Measurements from ENCODE around the gene TM4SF20. TPM values are rescaled to one million over a fixed set of nuclear protein-coding genes. Genes with fewer than 3 reads are reported as not detected.
A peak's percentile ranks its signal among the peaks of the same experiment; 100 is the strongest.

TM4SF20 gene
- total and polyA plus RNA-seq, 10 of the 15 experiments (the other 5 are each of a cell fraction or from before 2014, with no cell fraction given), result 0.04 to 0.07 TPM; not detected in 8

DNA sequence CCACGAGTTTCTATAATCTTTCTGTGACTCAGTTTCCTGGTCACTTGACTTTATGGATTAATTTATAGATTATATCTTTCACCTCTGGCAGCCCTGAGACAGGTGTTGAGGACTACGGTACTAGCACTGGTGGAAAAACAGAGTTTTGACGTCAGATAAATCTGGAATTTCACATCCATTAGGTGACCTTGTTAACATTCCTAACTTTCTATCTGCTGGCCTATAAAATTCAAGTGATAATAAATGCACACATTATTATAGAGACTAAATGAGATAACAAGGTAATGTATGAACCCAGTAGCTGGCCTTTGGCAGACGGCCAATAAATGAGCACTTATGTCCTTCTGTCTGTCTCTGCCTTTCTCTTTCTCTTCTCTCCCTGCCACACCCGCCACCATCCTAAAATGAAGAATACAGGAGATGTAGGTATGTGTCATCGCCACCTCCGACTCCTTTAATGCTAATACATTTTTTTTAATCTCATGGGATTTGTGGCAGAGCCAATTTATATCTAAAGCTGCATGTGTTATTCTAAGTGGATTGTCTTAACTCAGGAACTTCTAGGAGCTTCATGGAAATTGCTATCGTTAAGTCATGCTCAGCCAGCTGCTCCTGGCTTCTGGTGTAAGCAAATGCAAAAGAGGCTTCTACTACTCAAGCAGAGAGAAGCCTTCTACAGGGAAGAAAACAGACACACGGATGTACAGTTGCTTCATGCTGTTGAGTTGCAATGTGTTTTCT is 2.3 kb downstream of the TM4SF20 start:
- DNase-seq (ENCODE audit: low read depth, low spot score) (no peak), ATAC-seq (no peak), FAIRE-seq (no peak)
- no TSS peak for BruUV-seq (replicated peaks)
- Histone ChIP-seq H3K27ac (ENCODE audit: control insufficient read depth, insufficient read depth) (no peak overlapping the region), H4K20me1 (ENCODE audit: control insufficient read depth, insufficient read depth) (no peaks in the 10 kb centered on the region), H3K36me3 (ENCODE audit: control insufficient read depth in 2 of 2, insufficient read depth in 2 of 2, low read length in 1 of 2) (no peaks in the 10 kb centered on the region), H3K4me3 (no peak overlapping the region), H3K79me2 (ENCODE audit: control insufficient read depth, insufficient read depth, low read length) (no peaks in the 10 kb centered on the region), H3K27me3 (replicated peaks in 1 of 2; ENCODE audit: control insufficient read depth in 2 of 2, insufficient read depth in 2 of 2, low read length in 1 of 2) (no peaks in the 10 kb centered on the region), H3K9me3 (replicated peaks; ENCODE audit: control insufficient read depth, insufficient read depth, low read length) (no peaks in the 10 kb centered on the region), H3K4me2 (ENCODE audit: control insufficient read depth, insufficient read depth) (no peak overlapping the region), H3K4me1 (ENCODE audit: control insufficient read depth, insufficient read depth, low read length) (no peaks in the 10 kb centered on the region), H3K9ac (ENCODE audit: control insufficient read depth, insufficient read depth, low read length) (no peak overlapping the region), H2AFZ (ENCODE audit: control insufficient read depth, low read depth, low read length) (no peak overlapping the region)
- SMC1A ChIA-PET (ENCODE audit: uncharacterized antibody, unreplicated experiment), result interaction anchor here (1.1 to 1.9 kb wide), 6 partner anchors 9 to 178 kb away, joined by 3 to 6 read pairs (median 4); no protein-coding TSS in a partner anchor
- TF ChIP-seq NFIC (IDR thresholded peaks at IDR 0.05; ENCODE audit: low read depth, low read length) (no peak), JUND (IDR thresholded peaks at IDR 0.05; ENCODE audit: low read depth, low read length) (no peak), MEF2B (IDR thresholded peaks at IDR 0.05; ENCODE audit: partially characterized antibody, poor library complexity, severe bottlenecking) (peak; percentile 21), MYB (IDR thresholded peaks at IDR 0.05; ENCODE audit: borderline replicate concordance, low read depth, low read length) (no peak), TCF12 (IDR thresholded peaks at IDR 0.05; ENCODE audit: low read depth, low read length) (no peak)
- CTCF ChIA-PET, result interaction anchor here (0.6 to 1.8 kb wide), 7 partner anchors 9 to 96 kb away, joined by 3 to 7 read pairs (median 4); no protein-coding TSS in a partner anchor
- intact Hi-C loops (cut with micrococcal nuclease; ENCODE audit: unreplicated experiment) (no loop called here), in situ Hi-C loops (cut with MboI) (no loop called here)
- 28% methylated on average over 9 of the region's 9 CpGs for WGBS (ENCODE audit: insufficient coverage, insufficient replicate concordance, low lambda C conversion rate, missing lambda C conversion rate)
- RAD21 ChIA-PET (ENCODE audit: unreplicated experiment), result interaction anchor here (0.9 to 1.9 kb wide), 2 partner anchors 49 to 98 kb away, joined by 3 to 4 read pairs; no protein-coding TSS in a partner anchor
- POLR2A ChIA-PET, result interaction anchor here (0.6 to 1.5 kb wide), 2 partner anchors 9 to 28 kb away, joined by 3 to 11 read pairs; no protein-coding TSS in a partner anchor

GRCh38 chr2:227374158-227374557 is 4.9 kb downstream of the TM4SF20 start:
- no peak overlapping the region for H3K27ac ChIP-seq (ENCODE audit: control insufficient read depth, insufficient read depth)
- no peaks in the 10 kb centered on the region for H3K4me1 ChIP-seq (ENCODE audit: control insufficient read depth, insufficient read depth, low read length)
- no peak overlapping the region for H3K9ac ChIP-seq (ENCODE audit: control insufficient read depth, insufficient read depth, low read length)
- in situ Hi-C loops (cut with MboI) (no loop called here), intact Hi-C loops (cut with micrococcal nuclease; ENCODE audit: unreplicated experiment) (no loop called here)
- H3K4me3 ChIP-seq, result no peak overlapping the region
- no peaks in the 10 kb centered on the region for H3K79me2 ChIP-seq (ENCODE audit: control insufficient read depth, insufficient read depth, low read length)
- CTCF ChIA-PET, result interaction anchor here (0.7 to 1.8 kb wide), 7 partner anchors 23 to 136 kb away, joined by 3 to 5 read pairs (median 3); no protein-coding TSS in a partner anchor
- no peaks in the 10 kb centered on the region for H3K27me3 ChIP-seq (replicated peaks in 1 of 2; ENCODE audit: control insufficient read depth in 2 of 2, insufficient read depth in 2 of 2, low read length in 1 of 2)
- FAIRE-seq (no peak), ATAC-seq (peak; percentile 87), DNase-seq (ENCODE audit: low read depth, low spot score) (no peak)
- WGBS (ENCODE audit: insufficient coverage, insufficient replicate concordance, low lambda C conversion rate, missing lambda C conversion rate), result 94% methylated on average over 6 of the region's 6 CpGs
- RAD21 ChIA-PET (ENCODE audit: unreplicated experiment), result interaction anchor here (0.7 to 1.6 kb wide), 11 partner anchors 12 to 409 kb away, joined by 3 to 4 read pairs (median 3); no protein-coding TSS in a partner anchor
- no peaks in the 10 kb centered on the region for H3K9me3 ChIP-seq (replicated peaks; ENCODE audit: control insufficient read depth, insufficient read depth, low read length)
- SMC1A ChIA-PET (ENCODE audit: uncharacterized antibody, unreplicated experiment), result interaction anchor here (0.6 to 4.0 kb wide), 10 partner anchors 9 to 1304 kb away, joined by 3 to 13 read pairs (median 10); no protein-coding TSS in a partner anchor
- H3K4me2 ChIP-seq (ENCODE audit: control insufficient read depth, insufficient read depth), result no peak overlapping the region
- no peaks in the 10 kb centered on the region for H3K36me3 ChIP-seq (ENCODE audit: control insufficient read depth in 2 of 2, insufficient read depth in 2 of 2, low read length in 1 of 2)
- no peaks in the 10 kb centered on the region for H4K20me1 ChIP-seq (ENCODE audit: control insufficient read depth, insufficient read depth)
- POLR2A ChIA-PET, result interaction anchor here (0.6 to 1.2 kb wide), 4 partner anchors 12 to 355 kb away, joined by 3 to 5 read pairs (median 4); no protein-coding TSS in a partner anchor
- no peak overlapping the region for H2AFZ ChIP-seq (ENCODE audit: control insufficient read depth, low read depth, low read length)
- no TSS peak for BruUV-seq (replicated peaks)
- TF ChIP-seq MEF2B (IDR thresholded peaks at IDR 0.05; ENCODE audit: partially characterized antibody, poor library complexity, severe bottlenecking), result peak; percentile 49
- no peak for TF ChIP-seq HDAC2 (IDR thresholded peaks at IDR 0.05)
- no peak for TF ChIP-seq SRF (IDR thresholded peaks at IDR 0.05; ENCODE audit: low read depth in 2 of 2, low read length in 2 of 2)
- TF ChIP-seq ATF7 (IDR thresholded peaks at IDR 0.05; ENCODE audit: low read depth), result peak; percentile 47; the same call in 1 of the 2 replicates
- TF ChIP-seq DPF2 (IDR thresholded peaks at IDR 0.05), result peak; percentile 69; the same call in 1 of the 2 replicates
- peak; percentile 42 to 57; a peak in 2 of 4 replicates for TF ChIP-seq EP300 (IDR thresholded peaks at IDR 0.05; ENCODE audit: borderline replicate concordance in 1 of 2, control insufficient read depth in 1 of 2, low read depth in 2 of 2, low read length in 2 of 2)
- 0 out of 2 replicates have a peak, but pooled peaks have one; percentile 46 for TF ChIP-seq GATAD2B (conservative IDR thresholded peaks at IDR 0.05; ENCODE audit: low read depth)
- no peak for TF ChIP-seq ASH2L (IDR thresholded peaks at IDR 0.05; ENCODE audit: borderline replicate concordance, low read depth)
- no peak for TF ChIP-seq BACH1 (IDR thresholded peaks at IDR 0.05; ENCODE audit: borderline replicate concordance)
- TF ChIP-seq MTA2 (IDR thresholded peaks at IDR 0.05; ENCODE audit: low read depth), result peak; percentile 86
- peak; percentile 21; the same call in 1 of the 2 replicates for TF ChIP-seq RAD51 (IDR thresholded peaks at IDR 0.05)
- TF ChIP-seq, protein P1, sequence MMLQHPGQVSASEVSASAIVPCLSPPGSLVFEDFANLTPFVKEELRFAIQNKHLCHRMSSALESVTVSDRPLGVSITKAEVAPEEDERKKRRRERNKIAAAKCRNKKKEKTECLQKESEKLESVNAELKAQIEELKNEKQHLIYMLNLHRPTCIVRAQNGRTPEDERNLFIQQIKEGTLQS (IDR thresholded peaks at IDR 0.05; ENCODE audit: borderline replicate concordance, extremely low read depth, low read depth, low read length), result no peak

Data from GM12878 (cell line).